Measurements from ENCODE around the gene PPP2R3A. TPM values are rescaled to one million over a fixed set of nuclear protein-coding genes. Genes with fewer than 3 reads are reported as not detected.

The PPP2R3A gene
- total and polyA plus RNA-seq, 2 of the 13 experiments (the other 11 are each of a cell fraction or from before 2014, with no cell fraction given), result 0.07 to 0.12 TPM

DNA sequence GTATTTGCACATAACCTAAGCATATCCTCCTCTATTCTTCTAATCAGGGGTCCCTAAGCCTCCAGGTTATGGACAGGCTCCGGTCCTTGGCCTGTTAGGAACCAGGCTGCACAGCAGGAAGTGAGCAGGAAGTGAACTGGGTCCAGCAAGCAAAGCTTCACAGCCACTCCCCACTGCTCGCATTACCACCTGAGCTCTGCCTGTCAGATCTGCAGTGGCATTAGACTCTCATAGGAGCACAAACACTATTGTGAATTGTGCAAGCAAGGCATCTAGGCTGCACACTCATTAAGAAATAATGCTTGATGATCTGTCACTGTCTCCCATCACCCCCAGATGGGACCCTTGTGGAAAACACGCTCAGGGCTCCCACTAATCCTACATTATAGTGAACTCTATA, 220.8 kb downstream of the PPP2R3A start:
- no peak overlapping the region for H2AFZ ChIP-seq (ENCODE audit: low read length)
- no peak overlapping the region for H3K4me3 ChIP-seq (replicated peaks in 1 of 3; ENCODE audit: insufficient read depth in 1 of 3, low read depth in 2 of 3, low read length in 3 of 3)
- no peaks in the 10 kb centered on the region for H3K27me3 ChIP-seq (ENCODE audit: control insufficient read depth in 1 of 2, insufficient read depth in 2 of 2, low read length in 2 of 2)
- no peak overlapping the region for H3K27ac ChIP-seq (ENCODE audit: extremely low read length, insufficient read depth, low read length)
- 22% methylated on average over 3 of the region's 3 CpGs for WGBS (ENCODE audit: low lambda C conversion rate)
- FAIRE-seq, result peak; percentile 80
- H3K9ac ChIP-seq (ENCODE audit: insufficient read depth, low read depth, low read length), result no peak overlapping the region
- peak; percentile 95 for ATAC-seq
- H3K9me3 ChIP-seq (ENCODE audit: low read length), result no peaks in the 10 kb centered on the region
- H3K36me3 ChIP-seq (replicated peaks in 1 of 2; ENCODE audit: control insufficient read depth in 1 of 2, insufficient read depth in 2 of 2, low read length in 2 of 2), result peaks cover 0 to 2% of the 10 kb centered on the region in 2 experiments; a peak in 1 of 5 replicates
- H3K79me2 ChIP-seq (ENCODE audit: insufficient read depth, low read length), result peaks cover 97% of the 10 kb centered on the region
- H3K4me2 ChIP-seq (ENCODE audit: low read depth, low read length), result peak overlapping the region; percentile 34
- no TSS peak for BruUV-seq (replicated peaks)
- DNase-seq (ENCODE audit: low spot score), result peak; percentile 69
- intact Hi-C loops (cut with micrococcal nuclease; ENCODE audit: unreplicated experiment) (no loop called here), in situ Hi-C loops (cut with HindIII; ENCODE audit: extremely low pct_ligation_motif_present, low pct_unique_long_range_greater_than_20kb) (no loop called here)
- ChIA-PET CTCF (ENCODE audit: low intra/inter-chr PET ratio, low total read pairs) (no interaction called here), POLR2A (interaction anchor here (1.0 to 4.2 kb wide), 3 partner anchors 10 to 828 kb away, joined by 3 to 30 read pairs (median 4); partner anchors contain the start of gene MSL2)
- H4K20me1 ChIP-seq (ENCODE audit: insufficient read depth, low read length), result peaks cover 96% of the 10 kb centered on the region
- H3K4me1 ChIP-seq (ENCODE audit: insufficient read depth, low read length), result peaks cover 97% of the 10 kb centered on the region
- TF ChIP-seq CEBPG (CRISPR knock-in tag; IDR thresholded peaks at IDR 0.05) (peak; percentile 71; the same call in 1 of the 2 replicates), CENPT (CRISPR knock-in tag; IDR thresholded peaks at IDR 0.05; ENCODE audit: low read depth) (no peak), ZNF570 (CRISPR knock-in tag; IDR thresholded peaks at IDR 0.05; ENCODE audit: borderline replicate concordance) (no peak), MEIS1 (CRISPR knock-in tag; IDR thresholded peaks at IDR 0.05; ENCODE audit: borderline replicate concordance) (0 out of 2 replicates have a peak, but pooled peaks have one; percentile 50), THYN1 (CRISPR knock-in tag; IDR thresholded peaks at IDR 0.05; ENCODE audit: borderline replicate concordance, low read depth) (no peak), NR2F6 (IDR thresholded peaks at IDR 0.05) (no peak), NR2F6 (CRISPR knock-in tag; IDR thresholded peaks at IDR 0.05) (0 out of 2 replicates have a peak, but pooled peaks have one; percentile 7), HNRNPK (IDR thresholded peaks at IDR 0.05; ENCODE audit: low read depth, low read length, poor library complexity, severe bottlenecking) (no peak), GABPB1 (CRISPR knock-in tag; IDR thresholded peaks at IDR 0.05) (peak; percentile 38; the same call in 1 of the 2 replicates), ATRX (CRISPR knock-in tag; IDR thresholded peaks at IDR 0.05; ENCODE audit: borderline replicate concordance) (no peak), TEAD3 (CRISPR knock-in tag; optimal IDR thresholded peaks at IDR 0.05; ENCODE audit: borderline replicate concordance) (peak; percentile 26), BRD4 (CRISPR knock-in tag; IDR thresholded peaks at IDR 0.05) (no peak), ERF (CRISPR knock-in tag; IDR thresholded peaks at IDR 0.05) (peak; percentile 73; the same call in 1 of the 2 replicates)
- TF ChIP-seq, protein P1, sequence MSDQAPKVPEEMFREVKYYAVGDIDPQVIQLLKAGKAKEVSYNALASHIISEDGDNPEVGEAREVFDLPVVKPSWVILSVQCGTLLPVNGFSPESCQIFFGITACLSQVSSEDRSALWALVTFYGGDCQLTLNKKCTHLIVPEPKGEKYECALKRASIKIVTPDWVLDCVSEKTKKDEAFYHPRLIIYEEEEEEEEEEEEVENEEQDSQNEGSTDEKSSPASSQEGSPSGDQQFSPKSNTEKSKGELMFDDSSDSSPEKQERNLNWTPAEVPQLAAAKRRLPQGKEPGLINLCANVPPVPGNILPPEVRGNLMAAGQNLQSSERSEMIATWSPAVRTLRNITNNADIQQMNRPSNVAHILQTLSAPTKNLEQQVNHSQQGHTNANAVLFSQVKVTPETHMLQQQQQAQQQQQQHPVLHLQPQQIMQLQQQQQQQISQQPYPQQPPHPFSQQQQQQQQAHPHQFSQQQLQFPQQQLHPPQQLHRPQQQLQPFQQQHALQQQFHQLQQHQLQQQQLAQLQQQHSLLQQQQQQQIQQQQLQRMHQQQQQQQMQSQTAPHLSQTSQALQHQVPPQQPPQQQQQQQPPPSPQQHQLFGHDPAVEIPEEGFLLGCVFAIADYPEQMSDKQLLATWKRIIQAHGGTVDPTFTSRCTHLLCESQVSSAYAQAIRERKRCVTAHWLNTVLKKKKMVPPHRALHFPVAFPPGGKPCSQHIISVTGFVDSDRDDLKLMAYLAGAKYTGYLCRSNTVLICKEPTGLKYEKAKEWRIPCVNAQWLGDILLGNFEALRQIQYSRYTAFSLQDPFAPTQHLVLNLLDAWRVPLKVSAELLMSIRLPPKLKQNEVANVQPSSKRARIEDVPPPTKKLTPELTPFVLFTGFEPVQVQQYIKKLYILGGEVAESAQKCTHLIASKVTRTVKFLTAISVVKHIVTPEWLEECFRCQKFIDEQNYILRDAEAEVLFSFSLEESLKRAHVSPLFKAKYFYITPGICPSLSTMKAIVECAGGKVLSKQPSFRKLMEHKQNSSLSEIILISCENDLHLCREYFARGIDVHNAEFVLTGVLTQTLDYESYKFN (CRISPR knock-in tag; conservative IDR thresholded peaks at IDR 0.05), result 0 out of 2 replicates have a peak, but pooled peaks have one; percentile 13
- TF ChIP-seq, protein P2, sequence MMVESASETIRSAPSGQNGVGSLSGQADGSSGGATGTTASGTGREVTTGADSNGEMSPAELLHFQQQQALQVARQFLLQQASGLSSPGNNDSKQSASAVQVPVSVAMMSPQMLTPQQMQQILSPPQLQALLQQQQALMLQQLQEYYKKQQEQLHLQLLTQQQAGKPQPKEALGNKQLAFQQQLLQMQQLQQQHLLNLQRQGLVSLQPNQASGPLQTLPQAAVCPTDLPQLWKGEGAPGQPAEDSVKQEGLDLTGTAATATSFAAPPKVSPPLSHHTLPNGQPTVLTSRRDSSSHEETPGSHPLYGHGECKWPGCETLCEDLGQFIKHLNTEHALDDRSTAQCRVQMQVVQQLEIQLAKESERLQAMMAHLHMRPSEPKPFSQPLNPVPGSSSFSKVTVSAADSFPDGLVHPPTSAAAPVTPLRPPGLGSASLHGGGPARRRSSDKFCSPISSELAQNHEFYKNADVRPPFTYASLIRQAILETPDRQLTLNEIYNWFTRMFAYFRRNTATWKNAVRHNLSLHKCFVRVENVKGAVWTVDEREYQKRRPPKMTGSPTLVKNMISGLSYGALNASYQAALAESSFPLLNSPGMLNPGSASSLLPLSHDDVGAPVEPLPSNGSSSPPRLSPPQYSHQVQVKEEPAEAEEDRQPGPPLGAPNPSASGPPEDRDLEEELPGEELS (CRISPR knock-in tag; IDR thresholded peaks at IDR 0.05), result 0 out of 2 replicates have a peak, but pooled peaks have one; percentile 18
- TF ChIP-seq, protein P3, sequence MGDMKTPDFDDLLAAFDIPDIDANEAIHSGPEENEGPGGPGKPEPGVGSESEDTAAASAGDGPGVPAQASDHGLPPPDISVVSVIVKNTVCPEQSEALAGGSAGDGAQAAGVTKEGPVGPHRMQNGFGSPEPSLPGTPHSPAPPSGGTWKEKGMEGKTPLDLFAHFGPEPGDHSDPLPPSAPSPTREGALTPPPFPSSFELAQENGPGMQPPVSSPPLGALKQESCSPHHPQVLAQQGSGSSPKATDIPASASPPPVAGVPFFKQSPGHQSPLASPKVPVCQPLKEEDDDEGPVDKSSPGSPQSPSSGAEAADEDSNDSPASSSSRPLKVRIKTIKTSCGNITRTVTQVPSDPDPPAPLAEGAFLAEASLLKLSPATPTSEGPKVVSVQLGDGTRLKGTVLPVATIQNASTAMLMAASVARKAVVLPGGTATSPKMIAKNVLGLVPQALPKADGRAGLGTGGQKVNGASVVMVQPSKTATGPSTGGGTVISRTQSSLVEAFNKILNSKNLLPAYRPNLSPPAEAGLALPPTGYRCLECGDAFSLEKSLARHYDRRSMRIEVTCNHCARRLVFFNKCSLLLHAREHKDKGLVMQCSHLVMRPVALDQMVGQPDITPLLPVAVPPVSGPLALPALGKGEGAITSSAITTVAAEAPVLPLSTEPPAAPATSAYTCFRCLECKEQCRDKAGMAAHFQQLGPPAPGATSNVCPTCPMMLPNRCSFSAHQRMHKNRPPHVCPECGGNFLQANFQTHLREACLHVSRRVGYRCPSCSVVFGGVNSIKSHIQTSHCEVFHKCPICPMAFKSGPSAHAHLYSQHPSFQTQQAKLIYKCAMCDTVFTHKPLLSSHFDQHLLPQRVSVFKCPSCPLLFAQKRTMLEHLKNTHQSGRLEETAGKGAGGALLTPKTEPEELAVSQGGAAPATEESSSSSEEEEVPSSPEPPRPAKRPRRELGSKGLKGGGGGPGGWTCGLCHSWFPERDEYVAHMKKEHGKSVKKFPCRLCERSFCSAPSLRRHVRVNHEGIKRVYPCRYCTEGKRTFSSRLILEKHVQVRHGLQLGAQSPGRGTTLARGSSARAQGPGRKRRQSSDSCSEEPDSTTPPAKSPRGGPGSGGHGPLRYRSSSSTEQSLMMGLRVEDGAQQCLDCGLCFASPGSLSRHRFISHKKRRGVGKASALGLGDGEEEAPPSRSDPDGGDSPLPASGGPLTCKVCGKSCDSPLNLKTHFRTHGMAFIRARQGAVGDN (CRISPR knock-in tag; IDR thresholded peaks at IDR 0.05), result peak; percentile 20; the same call in 1 of the 2 replicates

Data from HepG2 (cell line).